Right renal cortex interstitium (tissue), 3 donors: ENCODE measurements around the gene PTS. TPM values are rescaled to one million over a fixed set of nuclear protein-coding genes. Genes with fewer than 3 reads are reported as not detected.

Source experiments
- DNase-seq, 3 donors: peaks; one replicate each; pipeline ENCODE4 v3.0.0-alpha.2; 2013; ENCODE audit warnings: low read depth in 3 of 3, low spot score in 2 of 3
- polyA plus RNA-seq, 3 donors: library from polyadenylated mRNA; unstranded; fragments of 120-200 nt; gene quantifications; one replicate each; pipeline ENCODE4 v1.2.1, GENCODE V29; 2013; ENCODE audit not compliant: insufficient read length in 3 of 3

PTS gene
- polyA plus RNA-seq, 3 donors = 44.6 to 50.9 (median 48.1) TPM

DNA sequence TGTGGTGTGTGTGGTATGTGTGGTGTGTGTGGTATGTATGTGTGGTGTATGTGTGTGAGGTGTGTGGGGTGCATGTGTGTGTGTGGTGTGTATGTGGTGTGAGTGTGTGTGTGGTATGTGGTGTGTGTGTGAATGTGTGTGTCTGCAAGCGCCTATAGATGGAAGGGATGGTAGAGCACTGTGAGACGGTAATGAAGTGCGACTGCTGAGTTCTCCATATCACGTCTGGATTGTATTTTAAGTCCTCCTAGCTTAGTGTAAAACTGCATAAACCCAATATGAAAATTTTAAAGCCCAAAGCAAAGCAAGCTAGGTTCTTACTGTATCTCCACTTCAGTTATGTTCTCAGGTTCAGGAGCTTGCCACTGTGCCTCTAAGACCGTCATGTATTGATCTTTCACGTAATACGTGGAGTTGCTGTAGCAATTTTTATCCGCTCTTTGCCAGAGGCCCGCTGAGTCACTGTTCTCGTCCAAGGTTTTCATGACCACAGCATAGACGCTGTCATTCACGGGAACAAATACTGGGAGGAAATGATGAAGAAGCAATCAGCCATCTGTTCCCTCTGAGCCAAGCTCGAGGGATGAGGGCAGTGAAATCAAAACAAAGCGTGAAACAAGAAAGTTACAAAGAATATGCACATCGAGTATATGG, 29.0 kb downstream of the PTS start:
- no peak for DNase-seq

DNA sequence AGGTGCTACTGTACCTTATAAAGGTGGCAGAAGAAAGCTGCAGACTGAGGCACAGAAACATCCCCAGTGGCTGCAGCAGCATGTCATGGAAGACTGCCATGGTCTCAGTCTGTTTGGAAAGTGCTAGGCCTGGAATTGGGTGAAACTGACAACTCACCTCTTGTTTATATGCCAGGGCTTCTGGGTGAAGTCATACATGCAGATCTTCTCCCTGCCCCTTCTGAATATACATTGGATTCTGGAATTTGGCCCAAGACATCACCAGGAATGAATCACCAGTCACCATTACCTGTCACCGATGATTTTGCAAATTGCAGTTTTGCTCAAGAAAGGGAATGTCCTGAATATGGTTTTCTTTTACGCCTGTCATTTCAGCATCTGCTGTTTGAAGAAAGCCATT, 34.3 kb downstream of the PTS start, which contains the start of gene PLET1:
PLET1 (minus strand) TSS at position 371 of the 400 bp plus-strand sequence; CDS start at position 100, 271 bp downstream.
- no peak for DNase-seq

DNA sequence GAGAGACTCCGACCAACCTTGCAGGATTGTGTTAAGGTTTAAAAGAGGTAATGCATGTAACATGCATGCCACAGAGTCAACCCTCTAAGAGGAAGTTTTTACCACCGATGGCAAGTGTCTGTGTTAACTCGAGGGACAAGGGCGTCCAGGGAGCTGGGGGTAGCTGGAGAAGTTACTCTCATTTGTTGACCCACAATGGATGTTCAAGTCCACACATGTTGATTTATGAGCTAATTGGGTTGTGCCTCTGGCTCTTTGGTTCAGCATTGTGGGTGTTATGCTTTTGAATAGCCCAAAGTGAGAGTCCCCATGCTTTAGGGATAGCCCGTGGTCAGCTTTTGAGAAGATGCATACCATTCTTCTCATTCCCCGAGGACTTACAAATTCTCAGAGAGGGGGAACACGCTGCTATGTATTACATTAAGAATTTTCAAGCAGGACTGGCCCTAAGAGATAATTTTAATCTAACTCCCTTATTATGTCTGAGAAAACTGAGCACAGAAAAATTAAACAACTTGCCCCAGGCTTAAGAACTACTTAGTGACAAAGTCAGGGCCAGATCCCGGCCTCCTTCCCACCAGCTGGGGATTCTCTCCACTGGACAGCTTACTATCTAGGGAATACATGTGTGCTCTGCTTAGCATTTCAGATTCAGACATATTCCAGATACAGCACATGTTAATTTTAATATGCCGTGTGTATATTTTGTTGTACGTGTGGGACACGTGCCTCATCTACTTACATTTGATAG, 39.6 kb downstream of the PTS start:
- no peak for DNase-seq

DNA sequence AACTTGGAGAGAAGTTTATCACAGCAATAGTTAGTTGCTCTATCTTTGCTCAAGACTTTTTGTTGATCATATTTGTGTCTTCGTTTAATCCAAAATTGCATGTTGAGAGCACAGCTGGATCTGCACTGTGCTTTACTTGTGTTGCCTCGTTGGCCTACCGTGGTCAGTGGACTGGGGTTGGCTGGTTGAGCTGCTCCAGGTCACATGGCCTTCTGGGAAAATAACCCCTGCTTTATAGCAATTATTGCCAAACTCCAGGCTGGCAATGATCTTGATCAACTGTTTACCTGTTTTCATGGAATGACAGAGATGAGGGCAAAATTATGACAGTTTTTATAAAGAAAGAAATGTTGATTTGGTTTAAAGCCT, 40.2 kb downstream of the PTS start:
- DNase-seq = no peak

DNA sequence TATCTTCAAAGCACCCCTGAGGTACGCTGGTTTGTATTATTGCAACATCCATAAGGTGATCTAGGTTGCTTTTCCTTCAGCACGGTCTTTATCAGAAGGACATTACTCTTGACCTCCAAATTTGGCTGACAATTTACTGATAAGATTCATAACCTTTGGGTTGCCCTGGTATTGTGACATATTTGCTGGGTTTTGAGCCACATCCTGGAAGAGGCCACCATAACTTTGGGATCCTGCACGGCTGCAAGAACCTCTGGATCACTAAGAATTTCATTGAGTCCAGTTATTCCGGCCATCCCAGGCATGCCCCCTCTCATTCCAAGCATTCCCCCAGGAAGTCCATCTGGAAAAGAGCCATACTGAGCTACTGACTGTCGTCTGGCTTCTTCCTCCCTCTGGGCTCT, 41.0 kb downstream of the PTS start:
- no peak for DNase-seq

DNA sequence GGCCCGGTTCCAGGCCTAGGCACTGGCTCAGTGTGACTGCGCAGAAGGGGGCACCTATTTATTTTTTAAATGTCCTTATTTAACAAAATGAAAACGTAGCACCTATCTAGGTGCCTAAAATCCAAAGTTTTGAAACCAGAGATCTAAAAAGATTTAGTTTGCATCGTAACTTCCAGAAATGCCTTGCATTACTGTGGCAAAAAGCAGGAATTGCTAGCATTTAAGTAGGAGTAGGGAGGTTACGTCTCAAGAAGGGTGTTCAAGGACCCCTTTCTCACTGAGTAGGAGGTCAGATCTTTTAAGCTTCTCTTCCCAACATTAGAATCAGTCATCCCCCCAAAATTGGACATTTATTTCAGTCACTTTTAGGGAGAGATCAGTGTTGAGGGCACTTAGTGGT, 42.2 kb downstream of the PTS start:
- DNase-seq = no peak

- DNase-seq = no peak
Measured at GRCh38 chr11:112269139-112269538, 42.9 kb downstream of the PTS start.

- no peak for DNase-seq
Measured at GRCh38 chr11:112270551-112271180, 44.4 kb downstream of the PTS start.

DNA sequence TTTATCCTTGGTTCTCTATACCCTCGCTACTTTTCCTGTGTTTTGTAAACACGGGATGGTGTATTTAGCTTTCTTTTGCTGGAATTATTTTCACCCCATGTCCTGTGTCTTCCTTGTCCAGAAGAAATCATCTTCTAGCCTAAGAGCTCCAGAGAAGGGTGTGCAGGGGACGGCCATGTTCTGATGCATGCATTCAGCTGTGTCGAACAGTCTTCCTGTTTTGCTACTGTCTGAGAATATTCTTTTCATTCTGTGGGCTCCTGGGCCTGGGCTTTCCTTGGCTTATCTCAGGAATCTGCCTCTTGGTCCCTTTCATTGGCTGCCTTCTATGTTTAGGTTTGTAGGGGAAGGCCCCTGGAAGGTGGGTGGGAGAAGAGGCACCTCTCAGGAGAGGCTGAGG, 45.0 kb downstream of the PTS start:
- DNase-seq = no peak

DNA sequence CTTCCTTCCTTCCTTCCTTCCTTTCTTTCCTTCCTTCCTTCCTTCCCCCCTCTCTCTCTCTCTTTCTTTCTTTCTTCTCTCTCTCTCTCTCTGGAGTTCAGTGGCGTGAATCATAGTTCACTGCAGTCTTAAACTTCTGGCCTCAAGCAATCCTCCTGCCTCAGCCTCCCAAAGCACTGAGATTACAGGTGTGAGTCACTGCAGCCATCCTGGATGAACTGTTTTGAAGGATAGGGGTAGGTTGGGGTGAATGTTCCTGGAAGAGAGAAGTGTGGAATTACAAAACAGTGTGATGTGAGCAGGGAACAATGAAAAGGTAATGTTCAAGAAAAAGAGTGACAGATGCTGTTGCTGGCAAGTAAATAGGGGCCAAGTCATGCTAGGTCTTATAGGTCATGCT, 46.8 kb downstream of the PTS start:
- DNase-seq = no peak

GRCh38 chr11:112274007-112274783, 48.0 kb downstream of the PTS start:
- no peak for DNase-seq

DNA sequence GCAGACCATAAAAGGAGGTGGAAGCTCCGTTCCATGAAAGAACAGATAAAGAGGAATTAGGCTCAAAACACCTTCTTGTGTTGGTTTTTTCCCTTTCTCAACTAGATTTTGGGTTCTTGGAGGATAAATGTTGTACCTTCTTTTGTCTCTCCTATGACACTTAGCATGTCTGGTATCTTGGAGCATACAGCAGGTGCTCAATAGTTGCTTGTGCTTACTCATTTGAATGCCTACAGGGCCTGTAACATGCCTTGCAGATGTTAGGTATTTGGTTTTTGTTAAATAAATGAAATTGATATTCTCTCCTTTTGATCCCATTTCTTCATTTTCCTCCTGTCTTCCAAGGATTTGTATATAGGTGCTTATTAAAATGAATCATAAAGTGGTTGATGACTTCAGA, 50.8 kb downstream of the PTS start:
- no peak for DNase-seq

DNA sequence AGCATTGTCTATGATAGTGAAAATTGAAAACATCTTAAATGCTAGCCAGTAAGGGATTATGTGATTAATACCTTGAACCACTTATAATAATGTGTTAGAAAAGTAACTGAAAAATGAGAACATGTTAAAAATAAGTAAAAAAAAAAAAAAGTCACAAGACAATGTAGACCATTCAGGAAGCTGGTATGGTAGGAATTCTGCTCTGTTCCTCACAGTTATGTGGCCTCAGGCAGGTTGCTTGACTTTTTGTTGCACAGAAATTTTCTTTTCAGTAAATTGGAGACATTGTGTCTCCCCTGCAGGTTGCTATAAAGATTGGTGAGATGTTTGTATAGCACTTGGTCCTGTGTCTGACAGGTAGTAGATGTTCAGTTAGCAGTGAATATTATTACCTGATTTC, 51.7 kb downstream of the PTS start:
- no peak for DNase-seq

DNA sequence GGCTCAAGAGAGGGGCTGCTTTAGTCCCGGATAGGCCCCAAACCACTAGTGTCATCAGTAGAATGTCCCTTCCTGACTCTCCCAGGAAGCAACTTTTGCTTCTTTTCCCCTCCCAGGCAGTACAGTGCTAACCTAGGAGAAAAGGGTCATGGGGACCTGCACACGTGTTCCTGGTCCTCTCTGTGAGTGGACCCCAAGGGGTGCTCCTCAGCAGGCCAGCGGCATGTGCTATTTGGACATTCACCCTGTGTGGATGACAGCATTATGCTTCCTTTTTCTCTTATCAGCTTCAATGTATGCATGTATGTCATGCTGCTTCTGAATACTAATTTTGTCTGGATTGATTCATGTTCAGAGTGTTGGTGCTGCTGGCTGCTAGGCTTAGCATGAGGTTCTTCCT, 52.6 kb downstream of the PTS start:
- DNase-seq = no peak

DNA sequence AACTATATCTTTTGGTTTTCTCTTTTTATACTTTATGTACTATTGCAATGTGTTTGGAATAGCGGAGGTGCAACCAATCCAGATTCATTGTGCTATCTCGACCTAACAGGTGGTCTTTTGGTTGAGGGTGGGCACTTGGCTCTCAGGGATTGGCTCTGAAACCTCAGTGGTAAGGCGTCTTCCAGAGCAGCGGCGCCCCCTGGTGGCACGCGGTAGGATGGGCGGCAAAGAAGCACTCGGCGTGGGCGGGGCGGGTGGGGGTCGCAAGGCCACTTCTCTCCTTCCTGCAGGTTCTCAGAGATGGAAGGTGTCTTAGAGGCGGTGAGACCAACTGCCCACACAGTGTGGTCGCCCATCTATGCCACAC, 53.7 kb downstream of the PTS start:
- peak in 1 of 3 donors; percentile 32 for DNase-seq

- peak; percentile 60 to 80 (median 71) for DNase-seq
Measured at GRCh38 chr11:112280268-112281126, 54.3 kb downstream of the PTS start.

- DNase-seq = no peak
Measured at GRCh38 chr11:112281726-112282125, 55.5 kb downstream of the PTS start.
